Measurements from ENCODE around the gene FRYL. TPM values are rescaled to one million over a fixed set of nuclear protein-coding genes. Genes with fewer than 3 reads are reported as not detected.

The FRYL gene
- total RNA-seq, 4 donors from 2014 or later, result 14.5 to 43.7 (median 20.1) TPM

DNA sequence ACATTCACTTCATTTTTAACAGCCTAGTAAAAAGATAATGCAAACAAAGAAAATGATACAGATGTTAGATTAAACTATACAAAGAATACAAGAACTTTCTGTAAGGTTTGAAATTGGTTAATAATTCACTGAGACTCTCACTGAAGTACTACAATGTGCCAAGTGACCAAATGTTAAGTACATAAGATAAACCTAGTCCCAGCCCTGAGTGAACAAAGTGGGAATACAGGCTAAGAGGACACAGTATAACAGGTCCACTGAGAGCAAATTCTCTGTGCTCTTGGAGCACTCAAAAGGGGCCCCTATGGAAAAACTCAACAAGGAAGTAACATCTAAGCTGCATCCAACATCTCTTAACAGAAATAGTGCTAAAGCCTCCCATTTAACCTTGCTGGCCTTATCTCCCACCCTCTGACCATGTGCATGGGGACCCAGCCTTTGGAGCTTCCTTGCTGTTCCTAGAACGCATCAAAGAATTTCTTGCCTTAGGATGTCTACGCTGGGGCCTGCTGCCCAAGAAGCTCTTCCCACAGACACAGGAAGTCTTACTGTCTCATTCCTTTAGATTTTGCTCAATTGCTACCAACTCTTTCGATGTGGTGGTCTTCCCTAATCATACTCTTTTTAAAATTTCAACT lies 176.6 kb downstream of the FRYL start:
- H3K4me3 ChIP-seq, result no peak overlapping the region
- no peaks in the 10 kb centered on the region for H3K9me3 ChIP-seq
- in situ Hi-C loops (cut with MboI; ENCODE audit: low sequenced_read_pairs in 4 of 4), result no loop called here
- DNase-seq (no peak), ATAC-seq (no peak)
- H3K4me1 ChIP-seq, result no peaks in the 10 kb centered on the region
- no peak overlapping the region for H3K27ac ChIP-seq
- TF ChIP-seq POLR2A (IDR thresholded peaks at IDR 0.05), result no peak
- TF ChIP-seq, protein P1, sequence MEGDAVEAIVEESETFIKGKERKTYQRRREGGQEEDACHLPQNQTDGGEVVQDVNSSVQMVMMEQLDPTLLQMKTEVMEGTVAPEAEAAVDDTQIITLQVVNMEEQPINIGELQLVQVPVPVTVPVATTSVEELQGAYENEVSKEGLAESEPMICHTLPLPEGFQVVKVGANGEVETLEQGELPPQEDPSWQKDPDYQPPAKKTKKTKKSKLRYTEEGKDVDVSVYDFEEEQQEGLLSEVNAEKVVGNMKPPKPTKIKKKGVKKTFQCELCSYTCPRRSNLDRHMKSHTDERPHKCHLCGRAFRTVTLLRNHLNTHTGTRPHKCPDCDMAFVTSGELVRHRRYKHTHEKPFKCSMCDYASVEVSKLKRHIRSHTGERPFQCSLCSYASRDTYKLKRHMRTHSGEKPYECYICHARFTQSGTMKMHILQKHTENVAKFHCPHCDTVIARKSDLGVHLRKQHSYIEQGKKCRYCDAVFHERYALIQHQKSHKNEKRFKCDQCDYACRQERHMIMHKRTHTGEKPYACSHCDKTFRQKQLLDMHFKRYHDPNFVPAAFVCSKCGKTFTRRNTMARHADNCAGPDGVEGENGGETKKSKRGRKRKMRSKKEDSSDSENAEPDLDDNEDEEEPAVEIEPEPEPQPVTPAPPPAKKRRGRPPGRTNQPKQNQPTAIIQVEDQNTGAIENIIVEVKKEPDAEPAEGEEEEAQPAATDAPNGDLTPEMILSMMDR (IDR thresholded peaks at IDR 0.05 in 4 of 5, conservative IDR thresholded peaks at IDR 0.05 in 1 of 5), result no peak
- intact Hi-C loops (cut with DNase I; ENCODE audit: low total_unique reads), result no loop called here
- H3K27me3 ChIP-seq, result no peaks in the 10 kb centered on the region
- H3K36me3 ChIP-seq, result no peaks in the 10 kb centered on the region

DNA sequence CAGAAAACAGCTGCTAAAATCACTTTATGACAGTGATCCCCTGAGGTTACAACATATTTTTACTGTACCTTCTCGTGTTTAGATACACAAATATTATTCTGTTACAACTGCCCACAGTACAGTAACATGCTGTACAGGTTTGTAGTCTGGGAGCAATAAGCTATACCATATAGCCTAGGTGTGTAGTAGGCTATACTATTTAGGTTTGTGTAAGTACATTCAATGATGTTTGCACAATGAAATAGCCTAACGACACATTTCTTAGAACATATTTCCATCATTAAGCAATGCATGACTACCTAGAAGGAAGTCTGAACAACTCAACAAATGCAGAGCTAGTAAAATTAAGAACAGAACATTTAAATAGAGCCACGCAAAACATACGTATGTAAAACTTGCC lies 177.3 kb downstream of the FRYL start:
- no peaks in the 10 kb centered on the region for H3K9me3 ChIP-seq
- TF ChIP-seq, protein P1 (IDR thresholded peaks at IDR 0.05 in 4 of 5, conservative IDR thresholded peaks at IDR 0.05 in 1 of 5), result no peak
- TF ChIP-seq POLR2A (IDR thresholded peaks at IDR 0.05), result no peak
- in situ Hi-C loops (cut with MboI; ENCODE audit: low sequenced_read_pairs in 4 of 4) (no loop called here), intact Hi-C loops (cut with DNase I; ENCODE audit: low total_unique reads) (no loop called here)
- H3K36me3 ChIP-seq, result no peaks in the 10 kb centered on the region
- H3K27ac ChIP-seq, result no peak overlapping the region
- no peaks in the 10 kb centered on the region for H3K4me1 ChIP-seq
- ATAC-seq, result no peak
- H3K4me3 ChIP-seq, result no peak overlapping the region
- no peaks in the 10 kb centered on the region for H3K27me3 ChIP-seq
- no peak for DNase-seq

GRCh38 chr4:48602222-48602621 lies 177.9 kb downstream of the FRYL start:
- in situ Hi-C loops (cut with MboI; ENCODE audit: low sequenced_read_pairs in 4 of 4) (no loop called here), intact Hi-C loops (cut with DNase I; ENCODE audit: low total_unique reads) (no loop called here)
- no peak overlapping the region for H3K4me3 ChIP-seq
- H3K27me3 ChIP-seq, result no peaks in the 10 kb centered on the region
- no peaks in the 10 kb centered on the region for H3K9me3 ChIP-seq
- ATAC-seq (no peak), DNase-seq (no peak)
- TF ChIP-seq POLR2A (IDR thresholded peaks at IDR 0.05), result no peak
- TF ChIP-seq, protein P1 (IDR thresholded peaks at IDR 0.05 in 4 of 5, conservative IDR thresholded peaks at IDR 0.05 in 1 of 5), result no peak
- no peaks in the 10 kb centered on the region for H3K36me3 ChIP-seq
- no peak overlapping the region for H3K27ac ChIP-seq
- no peaks in the 10 kb centered on the region for H3K4me1 ChIP-seq

DNA sequence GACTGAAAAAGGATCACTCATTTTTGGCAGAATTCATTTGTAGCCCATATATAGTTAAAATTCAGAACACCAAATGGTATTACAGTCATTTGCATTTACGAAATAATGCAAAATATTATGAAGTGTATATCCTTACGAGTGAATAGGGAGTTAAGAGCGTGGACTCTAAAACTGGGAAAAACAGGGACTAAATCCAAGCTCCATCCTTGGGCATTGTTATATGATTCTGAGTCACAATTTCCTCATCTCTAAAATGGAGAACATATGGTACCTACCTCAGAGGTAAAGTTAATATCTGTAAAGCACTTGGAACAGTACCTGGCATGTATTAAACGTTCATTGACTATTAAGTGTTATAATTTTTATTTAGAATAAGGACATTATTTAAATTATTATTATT lies 183.7 kb downstream of the FRYL start:
- TF ChIP-seq, protein P1 (IDR thresholded peaks at IDR 0.05 in 4 of 5, conservative IDR thresholded peaks at IDR 0.05 in 1 of 5), result no peak
- TF ChIP-seq POLR2A (IDR thresholded peaks at IDR 0.05), result no peak
- intact Hi-C loops (cut with DNase I; ENCODE audit: low total_unique reads) (no loop called here), in situ Hi-C loops (cut with MboI; ENCODE audit: low sequenced_read_pairs in 4 of 4) (no loop called here)
- H3K4me3 ChIP-seq, result no peak overlapping the region
- H3K27me3 ChIP-seq, result no peaks in the 10 kb centered on the region
- DNase-seq, result no peak
- H3K4me1 ChIP-seq, result peaks cover 0 to 17% of the 10 kb centered on the region in 2 donors
- no peaks in the 10 kb centered on the region for H3K9me3 ChIP-seq
- H3K36me3 ChIP-seq, result peaks cover 0 to 11% of the 10 kb centered on the region in 2 donors
- H3K27ac ChIP-seq, result peak overlapping the region in 1 of 4 donors; percentile 40
- ATAC-seq, result no peak

GRCh38 chr4:48594180-48594579 lies 185.9 kb downstream of the FRYL start:
- H3K36me3 ChIP-seq, result peaks cover 0 to 17% of the 10 kb centered on the region in 2 donors
- intact Hi-C loops (cut with DNase I; ENCODE audit: low total_unique reads), result no loop called here

More at GRCh38 chr4:48594180-48594579, 185.9 kb downstream of the FRYL start:
- Histone ChIP-seq H3K4me1 (peaks cover 4 to 19% of the 10 kb centered on the region in 2 donors), H3K27me3 (no peaks in the 10 kb centered on the region), H3K27ac (peak overlapping the region in 1 of 4 donors; percentile 27), H3K9me3 (no peaks in the 10 kb centered on the region), H3K4me3 (no peak overlapping the region)
- DNase-seq (no peak), ATAC-seq (peak; percentile 45 to 46)
- TF ChIP-seq, protein P1 (IDR thresholded peaks at IDR 0.05 in 4 of 5, conservative IDR thresholded peaks at IDR 0.05 in 1 of 5), result no peak
- no peak for TF ChIP-seq POLR2A (IDR thresholded peaks at IDR 0.05)
- in situ Hi-C loops (cut with MboI; ENCODE audit: low sequenced_read_pairs in 4 of 4), result no loop called here
